HG02885 (cell line): ENCODE data around the gene CYP3A4.
"Not testable (repeated sequence)": the region's sequence is repeated elsewhere in the genome, so short reads cannot be mapped to it uniquely, and the experiment has no call there.

ENCODE experiments used
- ATAC-seq: cut with Tn5 transposase; IDR thresholded peaks from one replicate; pipeline ENCODE4 v1.9.1; 2021; ENCODE audit warnings: mild to moderate bottlenecking; ENCODE audit not compliant: unreplicated experiment, poor library complexity

The CYP3A4 gene

GRCh38 chr7:99731638-99732374 is 52.2 kb downstream of the CYP3A4 start:
- ATAC-seq, result no peak

GRCh38 chr7:99730992-99731391 is 53.0 kb downstream of the CYP3A4 start:
- ATAC-seq, result no peak

GRCh38 chr7:99730238-99730810 is 53.7 kb downstream of the CYP3A4 start:
- ATAC-seq, result no peak

GRCh38 chr7:99729486-99730237 is 54.3 kb downstream of the CYP3A4 start:
- ATAC-seq, result no peak

- ATAC-seq, result no peak
Observed at GRCh38 chr7:99728615-99729014, 55.4 kb downstream of the CYP3A4 start.

GRCh38 chr7:99723201-99723600 is 60.8 kb downstream of the CYP3A4 start:
- not testable (repeated sequence) for ATAC-seq

- ATAC-seq, result no peak
Observed at GRCh38 chr7:99720800-99721595, 63.0 kb downstream of the CYP3A4 start.

GRCh38 chr7:99719996-99720769 is 63.8 kb downstream of the CYP3A4 start:
- ATAC-seq, result no peak

GRCh38 chr7:99713995-99714570 is 69.9 kb downstream of the CYP3A4 start:
- no peak for ATAC-seq

GRCh38 chr7:99709838-99710578 is 74.0 kb downstream of the CYP3A4 start:
- ATAC-seq, result no peak

GRCh38 chr7:99709260-99709659 is 74.7 kb downstream of the CYP3A4 start:
- no peak for ATAC-seq

- ATAC-seq, result no peak
Observed at GRCh38 chr7:99707096-99707495, 76.9 kb downstream of the CYP3A4 start.
